IMR-90 (cell line): ENCODE results near the gene CD7. TPM values are rescaled to one million over a fixed set of nuclear protein-coding genes. Genes with fewer than 3 reads are reported as not detected.

Experiments
- ATAC-seq: fragments of 200-7000 bp; cut with Tn5 transposase; 2 replicates; pipeline ENCODE4 v1.9.1; 2020; ENCODE audit warnings: low read depth, mild to moderate bottlenecking, moderate library complexity
- BruUV-seq: library from RNA; stranded (reverse); fragments of 400-500 nt; replicated peaks from 2 replicates; lab custom pipeline; 2021; lab: Mats Ljungman, UMichigan
- CTCF ChIA-PET: fragments of 300-600 bp; formaldehyde crosslinking; extraction: SDS; loops from one replicate; lab custom pipeline; 2021; ENCODE audit warnings: antibody characterized with exemption; lab: Yijun Ruan, JAX
- POLR2A ChIA-PET: fragments of 300-600 bp; sonication (Branson Sonifier 250); formaldehyde crosslinking; loops from one replicate; lab custom pipeline; 2022; ENCODE audit warnings: antibody characterized with exemption; ENCODE audit not compliant: unreplicated experiment; lab: Charles Lee
- DNase-seq: peaks from one replicate; pipeline ENCODE4 v3.0.0; 2013
- H2AFZ ChIP-seq: replicated peaks from 2 replicates; pipeline ENCODE3; 2013; ENCODE audit warnings: low read length, mild to moderate bottlenecking; ENCODE audit not compliant: poor library complexity
- H2AK5ac ChIP-seq: 2 replicates; pipeline ENCODE4 v1.6.1; 2013; ENCODE audit warnings: low read depth, low read length, inconsistent platforms
- H2AK9ac ChIP-seq: replicated peaks from 2 replicates; pipeline ENCODE3; 2013; ENCODE audit warnings: mild to moderate bottlenecking, low read depth, low read length, moderate library complexity; ENCODE audit not compliant: poor library complexity
- H2BK120ac ChIP-seq: 2 replicates; pipeline ENCODE4 v1.6.1; 2013; ENCODE audit warnings: low read depth, low read length, inconsistent platforms
- H2BK15ac ChIP-seq: 3 replicates; pipeline ENCODE4 v1.6.1; 2013; ENCODE audit warnings: low read depth, low read length, inconsistent platforms
- H2BK20ac ChIP-seq: 2 replicates; pipeline ENCODE4 v1.6.1; 2013; ENCODE audit warnings: low read depth, mild to moderate bottlenecking, inconsistent platforms, low read length, moderate library complexity
- H2BK5ac ChIP-seq: 2 replicates; pipeline ENCODE4 v1.6.1; 2013; ENCODE audit warnings: mild to moderate bottlenecking, low read depth, low read length, inconsistent platforms; ENCODE audit not compliant: poor library complexity, severe bottlenecking
- H3K14ac ChIP-seq: replicated peaks from 2 replicates; pipeline ENCODE4 v1.6.1; 2013; ENCODE audit warnings: low read depth, low read length, inconsistent platforms
- H3K18ac ChIP-seq: 2 replicates; pipeline ENCODE4 v1.6.1; 2013; ENCODE audit warnings: low read depth, low read length, control low read depth
- H3K23ac ChIP-seq: 2 replicates; pipeline ENCODE4 v1.6.1; 2013; ENCODE audit warnings: low read depth, low read length, inconsistent platforms
- H3K27ac ChIP-seq: 2 replicates; pipeline ENCODE4 v1.5.1; 2013; ENCODE audit warnings: mild to moderate bottlenecking, control low read depth, low read length; ENCODE audit not compliant: insufficient read depth
- H3K27me3 ChIP-seq: 2 replicates; pipeline ENCODE4 v1.6.1; 2013; ENCODE audit warnings: low read length; ENCODE audit not compliant: control insufficient read depth, insufficient read depth
- H3K36me3 ChIP-seq: 2 replicates; pipeline ENCODE4 v1.6.1; 2013; ENCODE audit warnings: low read length, mixed read lengths; ENCODE audit not compliant: control insufficient read depth, insufficient read depth
- H3K4ac ChIP-seq: 2 replicates; pipeline ENCODE4 v1.6.1; 2013; ENCODE audit warnings: low read depth, low read length, inconsistent platforms
- H3K4me1 ChIP-seq: 2 replicates; pipeline ENCODE4 v1.6.1; 2013; ENCODE audit warnings: low read length, mixed read lengths; ENCODE audit not compliant: control insufficient read depth, insufficient read depth
- H3K4me2 ChIP-seq: 2 replicates; pipeline ENCODE4 v1.6.1; 2013; ENCODE audit warnings: low read depth, mild to moderate bottlenecking, control low read depth, low read length, moderate library complexity
- H3K4me3 ChIP-seq: 2 replicates; pipeline ENCODE4 v1.5.1; 2013; ENCODE audit warnings: low read depth, mild to moderate bottlenecking, control low read depth, low read length, moderate library complexity; ENCODE audit not compliant: insufficient read depth
- H3K56ac ChIP-seq: 2 replicates; pipeline ENCODE4 v1.6.1; 2013; ENCODE audit warnings: low read length, inconsistent platforms; ENCODE audit not compliant: insufficient read depth; ENCODE audit errors: extremely low read depth
- H3K79me1 ChIP-seq, 2 experiments: 2 replicates each; pipeline ENCODE4 v1.6.1; 2013; ENCODE audit warnings: low read length in 2 of 2, inconsistent platforms in 1 of 2, low read depth in 1 of 2
- H3K9ac ChIP-seq: 2 replicates; pipeline ENCODE4 v1.6.1; 2013; ENCODE audit warnings: low read depth, low read length, control low read depth
- H3K9me1 ChIP-seq: 2 replicates; pipeline ENCODE4 v1.6.1; 2013; ENCODE audit warnings: low read length, inconsistent platforms; ENCODE audit not compliant: insufficient read depth
- H3K9me3 ChIP-seq: 2 replicates; pipeline ENCODE4 v1.6.1; 2013; ENCODE audit warnings: low read length; ENCODE audit not compliant: control insufficient read depth, insufficient read depth
- H4K20me1 ChIP-seq: 2 replicates; pipeline ENCODE4 v1.6.1; 2013; ENCODE audit warnings: low read length, inconsistent platforms; ENCODE audit not compliant: insufficient read depth
- H4K5ac ChIP-seq: 2 replicates; pipeline ENCODE4 v1.6.1; 2013; ENCODE audit warnings: mild to moderate bottlenecking, low read depth, low read length, control low read depth
- H4K8ac ChIP-seq, 2 experiments: 2 replicates each; pipeline ENCODE4 v1.6.1; 2013; ENCODE audit warnings: low read depth in 2 of 2, low read length in 2 of 2, control low read depth in 1 of 2, inconsistent platforms in 1 of 2
- H4K91ac ChIP-seq: 2 replicates; pipeline ENCODE4 v1.6.1; 2013; ENCODE audit warnings: low read depth, low read length, inconsistent platforms; ENCODE audit not compliant: insufficient read depth
- BHLHE40 ChIP-seq: fragments of 150-350 bp; IDR thresholded peaks from 2 replicates; pipeline ENCODE4 v1.6.1; 2016; ENCODE audit warnings: mild to moderate bottlenecking, low read depth, low read length
- CEBPB ChIP-seq: IDR thresholded peaks from 2 replicates; pipeline ENCODE4 v1.6.1; 2012; ENCODE audit warnings: low read depth, low read length, improper control_type of control experiment
- CHD1 ChIP-seq: IDR thresholded peaks from 2 replicates; pipeline ENCODE4 v1.6.1; 2012; ENCODE audit warnings: low read depth, low read length, improper control_type of control experiment
- FOS ChIP-seq: fragments of 150-350 bp; IDR thresholded peaks from 2 replicates; pipeline ENCODE4 v1.6.1; 2016; ENCODE audit warnings: low read depth, low read length
- MAFK ChIP-seq: IDR thresholded peaks from 2 replicates; pipeline ENCODE4 v1.6.1; 2012; ENCODE audit warnings: low read depth, low read length, improper control_type of control experiment
- MAZ ChIP-seq: IDR thresholded peaks from 2 replicates; pipeline ENCODE4 v1.6.1; 2012; ENCODE audit warnings: low read depth, mild to moderate bottlenecking, low read length, improper control_type of control experiment, moderate library complexity, borderline replicate concordance
- MXI1 ChIP-seq: IDR thresholded peaks from 2 replicates; pipeline ENCODE4 v1.6.1; 2012; ENCODE audit warnings: low read depth, mild to moderate bottlenecking, low read length, moderate library complexity, borderline replicate concordance
- POLR2A ChIP-seq: IDR thresholded peaks from 2 replicates; pipeline ENCODE4 v1.6.1; 2012; ENCODE audit warnings: mild to moderate bottlenecking, low read depth, low read length
- RAD21 ChIP-seq: IDR thresholded peaks from 2 replicates; pipeline ENCODE4 v1.6.1; 2012; ENCODE audit warnings: low read length, improper control_type of control experiment
- RCOR1 ChIP-seq: IDR thresholded peaks from 2 replicates; pipeline ENCODE4 v1.6.1; 2012; ENCODE audit warnings: mild to moderate bottlenecking, low read length, improper control_type of control experiment; ENCODE audit not compliant: insufficient replicate concordance
- RFX5 ChIP-seq: IDR thresholded peaks from 2 replicates; pipeline ENCODE4 v1.8.0; 2012; ENCODE audit warnings: low read depth, mild to moderate bottlenecking, low read length, moderate library complexity
- SMC3 ChIP-seq: fragments of 150-350 bp; IDR thresholded peaks from 2 replicates; pipeline ENCODE4 v1.6.1; 2016; ENCODE audit warnings: low read depth, mild to moderate bottlenecking, antibody characterized with exemption, low read length, moderate library complexity
- USF2 ChIP-seq: fragments of 150-350 bp; IDR thresholded peaks from 2 replicates; pipeline ENCODE4 v1.6.1; 2017; ENCODE audit warnings: mild to moderate bottlenecking, antibody characterized with exemption, low read length, low read depth
- WGBS, 2 experiments: methylation state at CpG; one replicate each; pipeline versions ENCODE4 v1.1.5 to v1.1.7; 2013; ENCODE audit warnings: missing lambda C conversion rate in 2 of 2; ENCODE audit not compliant: insufficient read length in 1 of 2; ENCODE audit errors: extremely low coverage in 2 of 2; 5-methylcytosine and 5-hydroxymethylcytosine counted together
- dilution Hi-C: fragments of 300-500 bp; cut with HindIII; formaldehyde crosslinking; loops from one replicate; pipeline ENCODE4 v1.14.3; 2018; ENCODE audit warnings: low sequenced_read_pairs; ENCODE audit not compliant: unreplicated experiment
- in situ Hi-C: fragments of 300-500 bp; cut with MboI; formaldehyde crosslinking; loops from 3 replicates; pipeline ENCODE4 v1.14.3; 2019; ENCODE audit warnings: low sequenced_read_pairs, inconsistent platforms, mixed read lengths
- intact Hi-C: fragments of 100-400 bp; cut with micrococcal nuclease; formaldehyde crosslinking; loops from 2 replicates; pipeline ENCODE4 v1.10.0; 2022
- polyA plus RNA-seq, 3 experiments: library from polyadenylated mRNA; depleted of rRNA; stranded (reverse); fragments of >200 nt; gene quantifications; 2 replicates each; pipeline ENCODE4 v1.2.3, GENCODE V29; 2012; ENCODE audit warnings: low replicate concordance in 1 of 3
- total RNA-seq: library from RNA; depleted of rRNA; stranded (reverse); fragments of >200 nt; gene quantifications from 2 replicates; pipeline ENCODE4 v1.2.3, GENCODE V29; 2012
- TF ChIP-seq, protein P1 (sequence below): conservative IDR thresholded peaks from 2 replicates; pipeline ENCODE4 v1.5.1; 2012; ENCODE audit warnings: mild to moderate bottlenecking, low read depth, low read length, improper control_type of control experiment
- TF ChIP-seq, protein P2 (sequence below): fragments of 150-350 bp; IDR thresholded peaks from 2 replicates; pipeline ENCODE4 v1.6.1; 2016; ENCODE audit warnings: low read depth, mild to moderate bottlenecking, low read length, moderate library complexity, borderline replicate concordance

Gene CD7
- total and polyA plus RNA-seq, 2 of the 4 experiments (the other 2 are of a cell fraction): not detected

- peaks cover 46% of the 10 kb centered on the region for H3K36me3 ChIP-seq
- ChIA-PET POLR2A (interaction anchor here (0.8 kb wide), 1 partner anchor 74 kb away, joined by 16 read pairs; no protein-coding TSS in a partner anchor), CTCF (no interaction called here)
- H2AFZ ChIP-seq: no peak overlapping the region
- H3K18ac ChIP-seq: no peak overlapping the region
- H3K23ac ChIP-seq: no peak overlapping the region
- no peak overlapping the region for H3K56ac ChIP-seq
- peaks cover 12 to 74% of the 10 kb centered on the region in 2 experiments for H3K79me1 ChIP-seq
- H3K14ac ChIP-seq: no peak overlapping the region
- no peak overlapping the region for H3K9ac ChIP-seq
- no peak overlapping the region for H2BK20ac ChIP-seq
- no peak overlapping the region for H2AK9ac ChIP-seq
- H4K20me1 ChIP-seq: peaks cover 83% of the 10 kb centered on the region
- in situ Hi-C loops (no loop called here), dilution Hi-C loops (no loop called here), intact Hi-C loops (loop anchor here (5.0 kb wide), 1 partner anchor 53 kb away; no protein-coding TSS in a partner anchor)
- H4K8ac ChIP-seq: no peak overlapping the region
- no peak overlapping the region for H3K4me3 ChIP-seq
- peaks cover 43% of the 10 kb centered on the region for H3K9me1 ChIP-seq
- no peak overlapping the region for H2BK120ac ChIP-seq
- no peaks in the 10 kb centered on the region for H3K27me3 ChIP-seq
- no TSS peak for BruUV-seq
- H4K91ac ChIP-seq: no peak overlapping the region
- WGBS, 2 experiments: 88% methylated on average over 4 of the region's 10 CpGs; no CpG with 5 or more reads in 1 of the 2 experiments
- no peak overlapping the region for H4K5ac ChIP-seq
- H2BK15ac ChIP-seq: no peak overlapping the region
- no peak overlapping the region for H3K4ac ChIP-seq
- H2BK5ac ChIP-seq: no peak overlapping the region
- H3K4me2 ChIP-seq: no peak overlapping the region; the same call in 1 of the 2 replicates
- no peak overlapping the region for H3K27ac ChIP-seq
- peaks cover 44% of the 10 kb centered on the region for H3K4me1 ChIP-seq
- ATAC-seq: no peak
- H2AK5ac ChIP-seq: no peak overlapping the region
- DNase-seq: no peak
- H3K9me3 ChIP-seq: no peaks in the 10 kb centered on the region
- TF ChIP-seq RAD21 (no peak), POLR2A (no peak), CEBPB (no peak), RFX5 (no peak), CHD1 (no peak), MAZ (no peak), BHLHE40 (no peak), MAFK (no peak), FOS (no peak), RCOR1 (no peak), SMC3 (no peak), MXI1 (no peak), USF2 (no peak)
- TF ChIP-seq, protein P1, sequence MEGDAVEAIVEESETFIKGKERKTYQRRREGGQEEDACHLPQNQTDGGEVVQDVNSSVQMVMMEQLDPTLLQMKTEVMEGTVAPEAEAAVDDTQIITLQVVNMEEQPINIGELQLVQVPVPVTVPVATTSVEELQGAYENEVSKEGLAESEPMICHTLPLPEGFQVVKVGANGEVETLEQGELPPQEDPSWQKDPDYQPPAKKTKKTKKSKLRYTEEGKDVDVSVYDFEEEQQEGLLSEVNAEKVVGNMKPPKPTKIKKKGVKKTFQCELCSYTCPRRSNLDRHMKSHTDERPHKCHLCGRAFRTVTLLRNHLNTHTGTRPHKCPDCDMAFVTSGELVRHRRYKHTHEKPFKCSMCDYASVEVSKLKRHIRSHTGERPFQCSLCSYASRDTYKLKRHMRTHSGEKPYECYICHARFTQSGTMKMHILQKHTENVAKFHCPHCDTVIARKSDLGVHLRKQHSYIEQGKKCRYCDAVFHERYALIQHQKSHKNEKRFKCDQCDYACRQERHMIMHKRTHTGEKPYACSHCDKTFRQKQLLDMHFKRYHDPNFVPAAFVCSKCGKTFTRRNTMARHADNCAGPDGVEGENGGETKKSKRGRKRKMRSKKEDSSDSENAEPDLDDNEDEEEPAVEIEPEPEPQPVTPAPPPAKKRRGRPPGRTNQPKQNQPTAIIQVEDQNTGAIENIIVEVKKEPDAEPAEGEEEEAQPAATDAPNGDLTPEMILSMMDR: no peak
- TF ChIP-seq, protein P2, sequence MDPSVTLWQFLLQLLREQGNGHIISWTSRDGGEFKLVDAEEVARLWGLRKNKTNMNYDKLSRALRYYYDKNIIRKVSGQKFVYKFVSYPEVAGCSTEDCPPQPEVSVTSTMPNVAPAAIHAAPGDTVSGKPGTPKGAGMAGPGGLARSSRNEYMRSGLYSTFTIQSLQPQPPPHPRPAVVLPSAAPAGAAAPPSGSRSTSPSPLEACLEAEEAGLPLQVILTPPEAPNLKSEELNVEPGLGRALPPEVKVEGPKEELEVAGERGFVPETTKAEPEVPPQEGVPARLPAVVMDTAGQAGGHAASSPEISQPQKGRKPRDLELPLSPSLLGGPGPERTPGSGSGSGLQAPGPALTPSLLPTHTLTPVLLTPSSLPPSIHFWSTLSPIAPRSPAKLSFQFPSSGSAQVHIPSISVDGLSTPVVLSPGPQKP: no peak
These were observed 48.1 kb downstream of the CD7 start for GRCh38 chr17:82269138-82269881.
